ENCODE measurements around the gene PNPT1.
"Not testable (repeated sequence)": the region's sequence is repeated elsewhere in the genome, so short reads cannot be mapped to it uniquely, and the experiment has no call there.

The PNPT1 gene

GRCh38 chr2:55721596-55722215 lies 28.1 kb upstream of the PNPT1 start:
- DNase-seq (ENCODE audit: low read depth) = no peak
- TF ChIP-seq, protein P1, sequence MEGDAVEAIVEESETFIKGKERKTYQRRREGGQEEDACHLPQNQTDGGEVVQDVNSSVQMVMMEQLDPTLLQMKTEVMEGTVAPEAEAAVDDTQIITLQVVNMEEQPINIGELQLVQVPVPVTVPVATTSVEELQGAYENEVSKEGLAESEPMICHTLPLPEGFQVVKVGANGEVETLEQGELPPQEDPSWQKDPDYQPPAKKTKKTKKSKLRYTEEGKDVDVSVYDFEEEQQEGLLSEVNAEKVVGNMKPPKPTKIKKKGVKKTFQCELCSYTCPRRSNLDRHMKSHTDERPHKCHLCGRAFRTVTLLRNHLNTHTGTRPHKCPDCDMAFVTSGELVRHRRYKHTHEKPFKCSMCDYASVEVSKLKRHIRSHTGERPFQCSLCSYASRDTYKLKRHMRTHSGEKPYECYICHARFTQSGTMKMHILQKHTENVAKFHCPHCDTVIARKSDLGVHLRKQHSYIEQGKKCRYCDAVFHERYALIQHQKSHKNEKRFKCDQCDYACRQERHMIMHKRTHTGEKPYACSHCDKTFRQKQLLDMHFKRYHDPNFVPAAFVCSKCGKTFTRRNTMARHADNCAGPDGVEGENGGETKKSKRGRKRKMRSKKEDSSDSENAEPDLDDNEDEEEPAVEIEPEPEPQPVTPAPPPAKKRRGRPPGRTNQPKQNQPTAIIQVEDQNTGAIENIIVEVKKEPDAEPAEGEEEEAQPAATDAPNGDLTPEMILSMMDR (IDR thresholded peaks at IDR 0.05; ENCODE audit: control insufficient read depth, insufficient read depth, low read depth, low read length, missing control alignments) = no peak
- no peak overlapping the region for H3K4me3 ChIP-seq (ENCODE audit: control insufficient read depth, low read depth, low read length)

- DNase-seq (ENCODE audit: low read depth) = no peak
- TF ChIP-seq, protein P1 (IDR thresholded peaks at IDR 0.05; ENCODE audit: control insufficient read depth, insufficient read depth, low read depth, low read length, missing control alignments) = no peak
- H3K4me3 ChIP-seq (ENCODE audit: control insufficient read depth, low read depth, low read length) = no peak overlapping the region
Measured at GRCh38 chr2:55720417-55720816, 26.8 kb upstream of the PNPT1 start.

- H3K4me3 ChIP-seq (ENCODE audit: control insufficient read depth, low read depth, low read length) = no peak overlapping the region
- TF ChIP-seq, protein P1 (IDR thresholded peaks at IDR 0.05; ENCODE audit: control insufficient read depth, insufficient read depth, low read depth, low read length, missing control alignments) = no peak
Measured at GRCh38 chr2:55719852-55720251, 26.2 kb upstream of the PNPT1 start.

GRCh38 chr2:55718165-55719008 lies 24.7 kb upstream of the PNPT1 start:
- DNase-seq (ENCODE audit: low read depth) = no peak
- H3K4me3 ChIP-seq (ENCODE audit: control insufficient read depth, low read depth, low read length) = no peak overlapping the region
- TF ChIP-seq, protein P1 (IDR thresholded peaks at IDR 0.05; ENCODE audit: control insufficient read depth, insufficient read depth, low read depth, low read length, missing control alignments) = peak; percentile 77

More at GRCh38 chr2:55719852-55720251, 26.2 kb upstream of the PNPT1 start:
- DNase-seq (ENCODE audit: low read depth) = no peak

DNA sequence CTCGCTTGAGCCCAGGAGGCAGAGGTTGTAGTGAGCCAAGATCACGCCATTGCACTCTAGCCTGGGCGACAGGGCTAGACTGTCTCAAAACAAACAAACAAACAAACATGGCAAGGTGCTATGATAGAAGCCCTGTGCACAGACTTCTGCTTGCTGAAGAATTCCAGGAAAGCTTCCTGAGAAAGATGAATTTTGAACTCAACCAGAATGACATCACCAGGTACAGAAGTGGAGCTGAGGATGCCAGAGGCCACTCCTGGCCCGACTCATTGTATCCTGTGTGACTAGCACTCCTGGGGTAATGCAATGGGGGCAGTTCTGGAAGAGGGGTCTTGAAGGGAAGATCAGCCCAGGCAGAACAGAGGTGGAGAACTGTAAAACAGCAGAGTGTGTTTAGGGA lies 22.0 kb upstream of the PNPT1 start:
- no peak for DNase-seq (ENCODE audit: low read depth)
- no peak overlapping the region for H3K4me3 ChIP-seq (ENCODE audit: control insufficient read depth, low read depth, low read length)
- TF ChIP-seq, protein P1 (IDR thresholded peaks at IDR 0.05; ENCODE audit: control insufficient read depth, insufficient read depth, low read depth, low read length, missing control alignments) = no peak

GRCh38 chr2:55715178-55715577 lies 21.5 kb upstream of the PNPT1 start:
- H3K4me3 ChIP-seq (ENCODE audit: control insufficient read depth, low read depth, low read length); DNase-seq (ENCODE audit: low read depth): not testable (repeated sequence)

- TF ChIP-seq, protein P1 (IDR thresholded peaks at IDR 0.05; ENCODE audit: control insufficient read depth, insufficient read depth, low read depth, low read length, missing control alignments) = no peak
- H3K4me3 ChIP-seq (ENCODE audit: control insufficient read depth, low read depth, low read length) = no peak overlapping the region
- no peak for DNase-seq (ENCODE audit: low read depth)
Measured at GRCh38 chr2:55712477-55713060, 18.9 kb upstream of the PNPT1 start.

Measured in AG09309 (cell line).